GM20000 (cell line): ENCODE measurements around the gene AFTPH.

Experiments used
- DNase-seq: peaks from one replicate; pipeline ENCODE4 v3.0.0; 2012; ENCODE audit warnings: low spot score
- TF ChIP-seq, protein P1 (sequence below): IDR thresholded peaks from 2 replicates; pipeline ENCODE4 v1.5.1; 2012; ENCODE audit warnings: mild to moderate bottlenecking, control low read depth; ENCODE audit errors: extremely low read depth, missing control alignments

The AFTPH gene

DNA sequence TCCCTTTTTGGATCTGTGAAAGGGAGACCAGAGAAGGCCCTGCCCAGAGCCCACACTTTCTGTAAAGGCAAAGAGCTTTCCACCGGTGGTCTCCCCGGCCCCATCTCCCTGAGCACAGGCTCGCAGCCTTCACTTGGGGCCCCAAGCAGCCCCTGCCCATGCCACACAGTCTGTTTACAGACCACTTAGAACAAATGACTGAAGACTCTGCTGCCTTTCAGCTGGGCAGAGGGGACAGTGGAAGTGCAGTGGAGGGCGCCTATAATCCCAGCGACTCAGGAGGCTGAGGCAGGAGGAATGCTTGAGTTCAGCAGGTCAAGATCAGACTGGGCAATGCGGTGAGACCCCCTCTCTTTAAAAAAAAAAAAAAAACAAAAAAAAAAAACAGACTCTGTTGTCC is 100.7 kb downstream of the AFTPH start:
- DNase-seq = no peak
- TF ChIP-seq, protein P1, sequence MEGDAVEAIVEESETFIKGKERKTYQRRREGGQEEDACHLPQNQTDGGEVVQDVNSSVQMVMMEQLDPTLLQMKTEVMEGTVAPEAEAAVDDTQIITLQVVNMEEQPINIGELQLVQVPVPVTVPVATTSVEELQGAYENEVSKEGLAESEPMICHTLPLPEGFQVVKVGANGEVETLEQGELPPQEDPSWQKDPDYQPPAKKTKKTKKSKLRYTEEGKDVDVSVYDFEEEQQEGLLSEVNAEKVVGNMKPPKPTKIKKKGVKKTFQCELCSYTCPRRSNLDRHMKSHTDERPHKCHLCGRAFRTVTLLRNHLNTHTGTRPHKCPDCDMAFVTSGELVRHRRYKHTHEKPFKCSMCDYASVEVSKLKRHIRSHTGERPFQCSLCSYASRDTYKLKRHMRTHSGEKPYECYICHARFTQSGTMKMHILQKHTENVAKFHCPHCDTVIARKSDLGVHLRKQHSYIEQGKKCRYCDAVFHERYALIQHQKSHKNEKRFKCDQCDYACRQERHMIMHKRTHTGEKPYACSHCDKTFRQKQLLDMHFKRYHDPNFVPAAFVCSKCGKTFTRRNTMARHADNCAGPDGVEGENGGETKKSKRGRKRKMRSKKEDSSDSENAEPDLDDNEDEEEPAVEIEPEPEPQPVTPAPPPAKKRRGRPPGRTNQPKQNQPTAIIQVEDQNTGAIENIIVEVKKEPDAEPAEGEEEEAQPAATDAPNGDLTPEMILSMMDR = no peak

- TF ChIP-seq, protein P1 = no peak
- no peak for DNase-seq
These were observed 101.4 kb downstream of the AFTPH start for GRCh38 chr2:64625299-64626145.

GRCh38 chr2:64626146-64626809 is 102.2 kb downstream of the AFTPH start:
- TF ChIP-seq, protein P1 = no peak
- DNase-seq = no peak

DNA sequence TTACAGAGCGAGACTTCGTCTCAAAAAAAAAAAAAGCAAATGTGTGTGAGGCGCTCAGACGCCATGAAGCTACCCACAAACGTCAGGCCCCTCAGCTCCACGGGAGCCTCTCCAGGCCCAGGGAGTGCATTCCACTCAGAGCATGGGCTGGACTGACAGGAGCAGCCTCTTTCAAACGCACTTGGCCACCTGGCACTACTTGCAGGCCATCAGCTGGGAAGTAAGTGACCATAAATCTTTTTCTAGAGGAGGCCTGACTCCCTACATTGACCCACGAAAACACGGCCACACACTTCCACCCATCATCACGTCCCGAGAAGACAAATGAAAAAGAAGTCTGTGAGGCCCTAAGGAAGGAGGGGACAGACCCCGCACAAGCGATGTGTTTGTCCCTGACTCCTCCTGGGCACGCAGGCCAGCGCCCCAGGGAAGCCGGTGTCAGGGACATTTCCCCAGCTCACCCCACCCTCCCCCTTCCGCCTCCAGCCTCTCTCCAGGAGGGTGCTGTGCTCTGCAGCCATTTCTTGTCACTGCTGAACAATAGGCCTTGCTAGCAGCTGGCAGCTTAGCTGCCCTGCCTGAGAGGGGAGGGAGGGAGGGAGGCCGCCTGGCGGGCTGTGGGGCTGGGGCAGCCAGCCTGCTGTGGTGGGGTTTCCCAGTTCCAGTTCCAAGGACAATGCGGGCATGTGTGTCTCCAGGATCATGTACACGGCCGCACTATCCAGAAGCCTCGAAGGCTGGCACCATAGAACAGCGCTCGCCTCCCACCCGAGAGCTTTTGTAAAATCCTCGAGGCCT is 103.0 kb downstream of the AFTPH start:
- no peak for DNase-seq
- TF ChIP-seq, protein P1 = no peak

DNA sequence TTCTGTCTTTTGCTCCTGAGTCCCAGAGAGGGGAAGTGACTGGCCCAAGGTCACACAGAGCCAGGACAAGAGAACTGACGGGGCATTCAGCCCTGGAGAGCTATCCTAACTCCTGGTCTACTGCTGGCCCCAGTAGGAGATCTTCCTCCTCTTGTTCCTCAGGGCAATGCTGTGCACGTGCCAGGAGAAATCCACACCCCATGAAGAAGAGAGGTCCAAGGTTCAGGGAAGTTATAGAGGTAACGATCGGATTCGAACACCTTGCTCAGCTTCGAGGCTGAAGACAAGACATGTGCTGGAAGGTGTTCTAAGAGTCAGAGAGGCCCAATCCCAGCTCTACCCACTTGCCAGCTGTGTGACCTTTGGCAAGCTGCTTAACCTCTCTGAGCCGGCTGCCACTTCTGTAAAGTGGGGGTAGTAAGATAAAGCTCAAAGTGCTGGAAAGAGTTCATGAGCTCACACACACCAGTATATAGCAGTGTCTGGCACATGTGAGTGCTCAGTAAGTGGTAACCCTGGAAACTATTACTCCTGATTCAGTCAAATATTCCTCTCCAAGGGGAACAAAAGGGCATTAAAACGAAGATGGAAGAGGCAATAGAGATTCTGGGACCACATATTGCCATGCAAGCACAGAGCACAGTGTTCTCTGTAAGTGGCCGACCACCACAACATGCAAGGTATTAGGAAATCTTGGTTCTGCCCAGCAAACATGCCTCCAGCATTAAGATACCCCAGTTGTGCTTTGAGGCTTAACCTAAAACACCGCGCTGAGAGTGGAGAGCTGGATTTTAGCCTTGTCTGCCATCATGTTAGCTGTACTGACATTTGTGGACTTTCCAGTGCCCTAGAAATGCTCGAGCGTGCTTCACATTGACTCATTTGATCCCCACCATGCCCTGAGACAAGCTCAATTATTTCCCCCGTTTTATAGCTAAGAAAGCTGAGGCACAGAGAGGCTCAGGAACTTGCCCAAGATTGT is 104.0 kb downstream of the AFTPH start:
- TF ChIP-seq, protein P1 = no peak

DNA sequence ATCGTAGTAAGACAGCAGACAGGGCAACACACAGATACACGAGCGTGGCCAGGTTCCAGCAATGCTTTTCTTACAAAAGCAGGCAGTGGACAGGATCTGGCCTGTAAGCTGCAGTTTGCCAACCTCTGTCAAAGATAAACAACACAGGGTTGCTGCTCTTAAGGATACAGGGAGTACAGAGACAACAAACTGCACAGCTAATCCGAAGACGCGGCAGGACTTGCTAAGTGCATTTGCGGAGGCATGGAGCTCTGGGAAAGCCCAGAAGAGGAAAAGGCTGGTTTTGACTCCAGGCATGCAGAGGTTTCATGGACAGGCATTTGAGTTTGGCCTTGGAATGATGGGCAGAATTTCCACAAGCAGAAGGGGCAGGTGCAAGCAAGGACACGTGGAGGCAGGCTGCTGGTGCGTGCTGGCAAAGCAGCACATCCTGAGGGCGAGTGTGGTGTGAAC is 105.2 kb downstream of the AFTPH start:
- TF ChIP-seq, protein P1 = no peak
- DNase-seq = no peak

More for the DNA sequence above, 104.0 kb downstream of the AFTPH start:
- no peak for DNase-seq
